Caco-2 (cell line): ENCODE results near the gene STAT5B. TPM values are rescaled to one million over a fixed set of nuclear protein-coding genes. Genes with fewer than 3 reads are reported as not detected.

Experiments used
- BruUV-seq: library from RNA; stranded (reverse); fragments of 400-500 nt; replicated peaks from 2 replicates; lab custom pipeline; 2021; lab: Mats Ljungman, UMichigan
- CTCF ChIA-PET: fragments of 300-600 bp; sonication (Branson Sonifier 250); formaldehyde crosslinking; loops from one replicate; lab custom pipeline; 2022; ENCODE audit warnings: antibody characterized with exemption; lab: Charles Lee
- POLR2A ChIA-PET: fragments of 300-600 bp; sonication (Branson Sonifier 250); formaldehyde crosslinking; loops from one replicate; lab custom pipeline; 2022; ENCODE audit warnings: antibody characterized with exemption; lab: Charles Lee
- DNase-seq, 2 experiments: peaks; one replicate each; pipeline versions ENCODE4 v3.0.0 to v3.0.0-alpha.2; 2020 to 2022
- H3K27me3 ChIP-seq: replicated peaks from 2 replicates; pipeline ENCODE4 v1.6.0; 2011; ENCODE audit warnings: low read length; ENCODE audit not compliant: control insufficient read depth, insufficient read depth
- H3K36me3 ChIP-seq: 2 replicates; pipeline ENCODE4 v1.5.1; 2011; ENCODE audit warnings: low read length; ENCODE audit not compliant: control insufficient read depth, insufficient read depth
- H3K4me1 ChIP-seq: fragments of 250-450 bp; sonication (Bioruptor Pico); 2 replicates; pipeline ENCODE4 v1.5.1; 2020; ENCODE audit warnings: mild to moderate bottlenecking
- H3K4me3 ChIP-seq: 2 replicates; pipeline ENCODE4 v1.5.1; 2011; ENCODE audit warnings: low read depth, mild to moderate bottlenecking, control low read depth, low read length
- H3K9me3 ChIP-seq: fragments of 250-450 bp; sonication (Bioruptor Pico); 2 replicates; pipeline ENCODE4 v1.5.1; 2020; ENCODE audit warnings: mild to moderate bottlenecking, moderate library complexity
- H3K27ac Mint-ChIP-seq: one replicate; pipeline ENCODE4 v1.8.0; 2022; ENCODE audit warnings: mixed read lengths; ENCODE audit not compliant: unreplicated experiment
- H3K27me3 Mint-ChIP-seq: one replicate; pipeline ENCODE4 v1.8.0; 2022; ENCODE audit warnings: mixed read lengths; ENCODE audit not compliant: insufficient read depth, unreplicated experiment
- H3K36me3 Mint-ChIP-seq: one replicate; pipeline ENCODE4 v1.8.0; 2022; ENCODE audit warnings: mild to moderate bottlenecking, mixed read lengths; ENCODE audit not compliant: insufficient read depth, unreplicated experiment
- H3K4me1 Mint-ChIP-seq: one replicate; pipeline ENCODE4 v1.8.0; 2022; ENCODE audit warnings: low read depth, mixed read lengths; ENCODE audit not compliant: unreplicated experiment
- H3K4me3 Mint-ChIP-seq: one replicate; pipeline ENCODE4 v1.8.0; 2022; ENCODE audit warnings: mild to moderate bottlenecking, moderate library complexity, mixed read lengths; ENCODE audit not compliant: unreplicated experiment
- H3K9me3 Mint-ChIP-seq: one replicate; pipeline ENCODE4 v1.8.0; 2022; ENCODE audit warnings: mixed read lengths; ENCODE audit not compliant: unreplicated experiment
- intact Hi-C: fragments of 100-400 bp; cut with micrococcal nuclease; formaldehyde crosslinking; loops from one replicate; pipeline ENCODE4 v1.10.0; 2022; ENCODE audit not compliant: unreplicated experiment
- total RNA-seq: library from RNA; stranded (reverse); gene quantifications from 2 replicates; pipeline ENCODE4 v1.2.3, GENCODE V29; 2022
- TF ChIP-seq, protein P1 (sequence below), 2 experiments: fragments of 200-600 bp in 1 of 2; IDR thresholded peaks; 1 replicate in 1 of 2; 2 replicates in 1 of 2; pipeline versions ENCODE4 v1.5.1 to v1.8.0; 2011 to 2022; ENCODE audit warnings: antibody characterized with exemption in 1 of 2, control low read depth in 1 of 2, inconsistent platforms in 1 of 2, low read depth in 1 of 2, low read length in 1 of 2, mild to moderate bottlenecking in 1 of 2, moderate library complexity in 1 of 2; ENCODE audit not compliant: insufficient read depth in 1 of 2, severe bottlenecking in 1 of 2, unreplicated experiment in 1 of 2

STAT5B gene
- total RNA-seq, 1 experiment from 2014 or later: 46.9 TPM

DNA sequence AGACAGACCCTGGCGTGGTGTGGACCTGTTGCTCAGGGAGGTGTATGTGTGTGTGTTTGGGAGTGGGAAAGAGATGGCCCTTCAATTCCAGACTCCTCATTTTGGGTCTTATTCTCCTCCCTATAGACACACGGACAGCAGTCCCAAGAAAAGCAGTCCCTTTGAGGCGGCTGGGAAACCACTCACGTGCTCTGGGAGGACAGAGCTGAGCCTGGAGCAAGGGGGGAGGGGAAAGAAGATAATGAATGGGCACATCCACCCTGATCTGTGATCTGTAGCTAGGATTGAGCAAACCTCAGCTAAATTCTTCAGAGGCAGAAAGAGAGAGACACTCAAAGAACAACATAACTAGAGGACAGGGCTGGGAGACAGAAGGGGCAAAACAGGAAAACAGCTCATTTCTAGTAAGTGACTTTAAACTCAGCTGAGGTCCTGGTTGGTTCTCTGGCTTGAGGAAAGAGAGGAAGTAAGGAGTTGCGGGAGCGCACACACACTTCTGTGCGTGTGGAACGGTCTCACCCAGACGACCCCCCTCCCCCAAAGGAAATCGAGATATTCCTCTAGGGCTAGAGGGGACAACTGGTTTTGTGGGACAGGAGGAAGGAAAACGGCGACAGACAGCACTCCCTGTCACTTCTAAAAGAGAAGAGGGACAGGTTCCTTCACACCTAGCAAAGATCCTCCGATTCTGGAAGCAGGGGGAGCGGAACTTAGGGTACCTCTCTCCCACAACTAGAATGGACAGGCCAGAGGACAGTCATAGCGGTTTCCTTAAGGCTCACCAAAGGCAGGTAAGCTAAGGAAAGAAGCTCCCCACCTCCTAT is 122.1 kb downstream of the STAT5B start:
- no peaks in the 10 kb centered on the region for H3K36me3 ChIP-seq
- peak overlapping the region; percentile 93 for H3K4me3 ChIP-seq
- Mint-ChIP-seq H3K9me3 (no peaks in the 10 kb centered on the region), H3K4me3 (peak overlapping the region; percentile 92), H3K4me1 (peaks cover 7% of the 10 kb centered on the region), H3K27me3 (no peaks in the 10 kb centered on the region), H3K27ac (peak overlapping the region; percentile 86), H3K36me3 (peaks cover 29% of the 10 kb centered on the region)
- TF ChIP-seq, protein P1, sequence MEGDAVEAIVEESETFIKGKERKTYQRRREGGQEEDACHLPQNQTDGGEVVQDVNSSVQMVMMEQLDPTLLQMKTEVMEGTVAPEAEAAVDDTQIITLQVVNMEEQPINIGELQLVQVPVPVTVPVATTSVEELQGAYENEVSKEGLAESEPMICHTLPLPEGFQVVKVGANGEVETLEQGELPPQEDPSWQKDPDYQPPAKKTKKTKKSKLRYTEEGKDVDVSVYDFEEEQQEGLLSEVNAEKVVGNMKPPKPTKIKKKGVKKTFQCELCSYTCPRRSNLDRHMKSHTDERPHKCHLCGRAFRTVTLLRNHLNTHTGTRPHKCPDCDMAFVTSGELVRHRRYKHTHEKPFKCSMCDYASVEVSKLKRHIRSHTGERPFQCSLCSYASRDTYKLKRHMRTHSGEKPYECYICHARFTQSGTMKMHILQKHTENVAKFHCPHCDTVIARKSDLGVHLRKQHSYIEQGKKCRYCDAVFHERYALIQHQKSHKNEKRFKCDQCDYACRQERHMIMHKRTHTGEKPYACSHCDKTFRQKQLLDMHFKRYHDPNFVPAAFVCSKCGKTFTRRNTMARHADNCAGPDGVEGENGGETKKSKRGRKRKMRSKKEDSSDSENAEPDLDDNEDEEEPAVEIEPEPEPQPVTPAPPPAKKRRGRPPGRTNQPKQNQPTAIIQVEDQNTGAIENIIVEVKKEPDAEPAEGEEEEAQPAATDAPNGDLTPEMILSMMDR (IDR thresholded peaks at IDR 0.05; ENCODE audit: insufficient read depth in 1 of 2, low read depth in 1 of 2, low read length in 1 of 2, severe bottlenecking in 1 of 2, unreplicated experiment in 1 of 2): no peak
- peaks cover 9% of the 10 kb centered on the region for H3K4me1 ChIP-seq
- no peaks in the 10 kb centered on the region for H3K27me3 ChIP-seq
- peak; percentile 26 to 62 for DNase-seq
- ChIA-PET CTCF (interaction anchor here (0.6 to 1.5 kb wide), 8 partner anchors 32 to 610 kb away, joined by 3 to 5 read pairs (median 3); partner anchors contain the start of genes HSPB9, NKIRAS2, ODAD4 and PSMC3IP), POLR2A (interaction anchor here (0.6 to 1.0 kb wide), 3 partner anchors 18 to 1709 kb away, joined by 3 to 4 read pairs (median 3); no protein-coding TSS in a partner anchor)
- intact Hi-C loops: no loop called here
- H3K9me3 ChIP-seq: no peaks in the 10 kb centered on the region
- BruUV-seq: TSS peak; percentile 43

Other genes with a start within 250 kb of the STAT5B start
- 3.8 and 4.7 TPM in 2 replicates for gene C17orf113, start 225.8 kb downstream of the STAT5B start, total RNA-seq
- gene ZNF385C, start 177.9 kb downstream of the STAT5B start, total RNA-seq: 1.00 and 1.5 TPM in 2 replicates
- 0.79 TPM in 2 replicates for gene DHX58, start 163.7 kb downstream of the STAT5B start, total RNA-seq
- 46.5 and 56.2 TPM in 2 replicates for gene KAT2A, start 155.0 kb downstream of the STAT5B start, total RNA-seq
- gene HSPB9, start 153.6 kb downstream of the STAT5B start, total RNA-seq: not detected in 2 replicates
- gene RAB5C, start 121.4 kb downstream of the STAT5B start, total RNA-seq: 151 and 155 TPM in 2 replicates
- 0.07 and 0.37 TPM in 2 replicates for gene KCNH4, start 95.2 kb downstream of the STAT5B start, total RNA-seq
- gene HCRT, start 90.9 kb downstream of the STAT5B start, total RNA-seq: not detected in 2 replicates
- gene GHDC, start 81.9 kb downstream of the STAT5B start, total RNA-seq: 17.7 and 21.4 TPM in 2 replicates
- gene STAT5A, start 12.1 kb upstream of the STAT5B start, total RNA-seq: 2.4 and 3.2 TPM in 2 replicates
- gene STAT3, start 112.1 kb upstream of the STAT5B start, total RNA-seq: 72.1 and 73.7 TPM in 2 replicates
- gene CAVIN1, start 146.9 kb upstream of the STAT5B start, total RNA-seq: 143 and 173 TPM in 2 replicates
- gene ATP6V0A1, start 182.5 kb upstream of the STAT5B start, total RNA-seq: 82.8 and 103 TPM in 2 replicates